B cell (primary cell): ENCODE measurements around the gene TEKT5.

Experiments used
- EZH2 ChIP-seq: IDR thresholded peaks from 2 replicates; pipeline ENCODE4 v1.6.1; 2012; ENCODE audit warnings: borderline replicate concordance, low read depth, mild to moderate bottlenecking, moderate library complexity, low read length; ENCODE audit not compliant: insufficient read depth, poor library complexity, severe bottlenecking
- TF ChIP-seq, protein P1 (sequence below): fragments of 200-600 bp; IDR thresholded peaks from one replicate; pipeline ENCODE4 v1.8.0; 2022; ENCODE audit warnings: antibody characterized with exemption, mild to moderate bottlenecking

DNA sequence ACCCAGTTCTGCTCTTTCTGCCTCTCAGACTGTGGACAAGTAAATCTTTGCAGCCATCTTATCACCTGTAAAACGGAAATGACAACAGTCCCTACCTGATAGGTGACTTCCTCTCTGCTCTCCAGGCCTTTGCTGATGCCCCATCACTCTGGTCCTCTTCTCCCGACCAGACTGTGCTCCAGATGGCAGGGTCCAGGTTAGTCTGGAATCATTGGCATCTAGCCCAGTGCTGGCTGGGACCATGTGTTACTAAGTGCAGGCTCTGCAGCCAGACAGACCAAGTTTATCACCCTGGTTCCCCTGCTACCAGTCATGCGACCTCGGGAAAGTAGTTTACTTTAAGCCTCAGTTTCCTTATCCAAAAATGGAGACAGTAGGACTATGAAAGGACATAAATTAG is 47.1 kb upstream of the TEKT5 start:
- TF ChIP-seq, protein P1, sequence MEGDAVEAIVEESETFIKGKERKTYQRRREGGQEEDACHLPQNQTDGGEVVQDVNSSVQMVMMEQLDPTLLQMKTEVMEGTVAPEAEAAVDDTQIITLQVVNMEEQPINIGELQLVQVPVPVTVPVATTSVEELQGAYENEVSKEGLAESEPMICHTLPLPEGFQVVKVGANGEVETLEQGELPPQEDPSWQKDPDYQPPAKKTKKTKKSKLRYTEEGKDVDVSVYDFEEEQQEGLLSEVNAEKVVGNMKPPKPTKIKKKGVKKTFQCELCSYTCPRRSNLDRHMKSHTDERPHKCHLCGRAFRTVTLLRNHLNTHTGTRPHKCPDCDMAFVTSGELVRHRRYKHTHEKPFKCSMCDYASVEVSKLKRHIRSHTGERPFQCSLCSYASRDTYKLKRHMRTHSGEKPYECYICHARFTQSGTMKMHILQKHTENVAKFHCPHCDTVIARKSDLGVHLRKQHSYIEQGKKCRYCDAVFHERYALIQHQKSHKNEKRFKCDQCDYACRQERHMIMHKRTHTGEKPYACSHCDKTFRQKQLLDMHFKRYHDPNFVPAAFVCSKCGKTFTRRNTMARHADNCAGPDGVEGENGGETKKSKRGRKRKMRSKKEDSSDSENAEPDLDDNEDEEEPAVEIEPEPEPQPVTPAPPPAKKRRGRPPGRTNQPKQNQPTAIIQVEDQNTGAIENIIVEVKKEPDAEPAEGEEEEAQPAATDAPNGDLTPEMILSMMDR = no peak
- no peak for TF ChIP-seq EZH2
